HEK293 (cell line): ENCODE results near the gene ERBB4.

Source experiments
- ZNF133 ChIP-seq: fragments of 450-650 bp; formaldehyde crosslinking; IDR thresholded peaks from 2 replicates; pipeline ENCODE4 v1.5.1; 2016; ENCODE audit warnings: missing biosample characterization, missing genetic modification characterization
- ZNF777 ChIP-seq: fragments of 450-650 bp; formaldehyde crosslinking; IDR thresholded peaks from 2 replicates; pipeline ENCODE4 v1.5.1; 2017; ENCODE audit warnings: missing biosample characterization, missing genetic modification characterization, borderline replicate concordance
- TF ChIP-seq, protein P1 (sequence below): fragments of 450-650 bp; formaldehyde crosslinking; IDR thresholded peaks from 2 replicates; pipeline ENCODE4 v1.5.1; 2016; ENCODE audit warnings: missing biosample characterization, missing genetic modification characterization
- TF ChIP-seq, protein P2 (sequence below): fragments of 450-650 bp; formaldehyde crosslinking; IDR thresholded peaks from 2 replicates; pipeline ENCODE4 v1.5.1; 2017; ENCODE audit warnings: missing biosample characterization, mild to moderate bottlenecking, missing genetic modification characterization, moderate library complexity
- TF ChIP-seq, protein P3 (sequence below): fragments of 450-650 bp; formaldehyde crosslinking; IDR thresholded peaks from 2 replicates; pipeline ENCODE4 v1.5.1; 2016; ENCODE audit warnings: missing biosample characterization, missing genetic modification characterization, low read depth

DNA sequence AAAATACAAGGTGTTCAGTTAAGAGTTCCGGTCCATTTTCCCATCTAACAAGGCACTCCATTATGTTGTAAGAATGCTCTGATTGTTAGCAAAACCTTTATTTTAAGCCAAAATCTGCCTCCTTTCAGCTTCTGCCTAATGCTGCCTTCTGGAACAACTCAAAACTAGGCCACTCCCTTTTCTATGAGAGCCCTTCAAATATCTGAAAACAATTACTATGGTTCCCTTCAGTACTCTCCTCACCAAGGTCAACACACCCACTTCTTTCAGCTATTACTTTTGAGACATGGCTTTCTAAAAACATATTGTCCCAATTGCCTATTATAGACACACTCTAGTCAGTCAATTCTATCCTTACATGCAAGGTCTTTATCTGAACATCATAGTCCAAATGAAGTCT, 429.4 kb downstream of the ERBB4 start:
- TF ChIP-seq, protein P1, sequence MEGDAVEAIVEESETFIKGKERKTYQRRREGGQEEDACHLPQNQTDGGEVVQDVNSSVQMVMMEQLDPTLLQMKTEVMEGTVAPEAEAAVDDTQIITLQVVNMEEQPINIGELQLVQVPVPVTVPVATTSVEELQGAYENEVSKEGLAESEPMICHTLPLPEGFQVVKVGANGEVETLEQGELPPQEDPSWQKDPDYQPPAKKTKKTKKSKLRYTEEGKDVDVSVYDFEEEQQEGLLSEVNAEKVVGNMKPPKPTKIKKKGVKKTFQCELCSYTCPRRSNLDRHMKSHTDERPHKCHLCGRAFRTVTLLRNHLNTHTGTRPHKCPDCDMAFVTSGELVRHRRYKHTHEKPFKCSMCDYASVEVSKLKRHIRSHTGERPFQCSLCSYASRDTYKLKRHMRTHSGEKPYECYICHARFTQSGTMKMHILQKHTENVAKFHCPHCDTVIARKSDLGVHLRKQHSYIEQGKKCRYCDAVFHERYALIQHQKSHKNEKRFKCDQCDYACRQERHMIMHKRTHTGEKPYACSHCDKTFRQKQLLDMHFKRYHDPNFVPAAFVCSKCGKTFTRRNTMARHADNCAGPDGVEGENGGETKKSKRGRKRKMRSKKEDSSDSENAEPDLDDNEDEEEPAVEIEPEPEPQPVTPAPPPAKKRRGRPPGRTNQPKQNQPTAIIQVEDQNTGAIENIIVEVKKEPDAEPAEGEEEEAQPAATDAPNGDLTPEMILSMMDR (tag by site-specific recombination) = no peak
- TF ChIP-seq ZNF133 (no peak), ZNF777 (tag by site-specific recombination) (no peak)
- TF ChIP-seq, protein P2, sequence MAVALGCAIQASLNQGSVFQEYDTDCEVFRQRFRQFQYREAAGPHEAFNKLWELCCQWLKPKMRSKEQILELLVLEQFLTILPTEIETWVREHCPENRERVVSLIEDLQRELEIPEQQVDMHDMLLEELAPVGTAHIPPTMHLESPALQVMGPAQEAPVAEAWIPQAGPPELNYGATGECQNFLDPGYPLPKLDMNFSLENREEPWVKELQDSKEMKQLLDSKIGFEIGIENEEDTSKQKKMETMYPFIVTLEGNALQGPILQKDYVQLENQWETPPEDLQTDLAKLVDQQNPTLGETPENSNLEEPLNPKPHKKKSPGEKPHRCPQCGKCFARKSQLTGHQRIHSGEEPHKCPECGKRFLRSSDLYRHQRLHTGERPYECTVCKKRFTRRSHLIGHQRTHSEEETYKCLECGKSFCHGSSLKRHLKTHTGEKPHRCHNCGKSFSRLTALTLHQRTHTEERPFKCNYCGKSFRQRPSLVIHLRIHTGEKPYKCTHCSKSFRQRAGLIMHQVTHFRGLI (tag by site-specific recombination) = no peak
- TF ChIP-seq, protein P3, sequence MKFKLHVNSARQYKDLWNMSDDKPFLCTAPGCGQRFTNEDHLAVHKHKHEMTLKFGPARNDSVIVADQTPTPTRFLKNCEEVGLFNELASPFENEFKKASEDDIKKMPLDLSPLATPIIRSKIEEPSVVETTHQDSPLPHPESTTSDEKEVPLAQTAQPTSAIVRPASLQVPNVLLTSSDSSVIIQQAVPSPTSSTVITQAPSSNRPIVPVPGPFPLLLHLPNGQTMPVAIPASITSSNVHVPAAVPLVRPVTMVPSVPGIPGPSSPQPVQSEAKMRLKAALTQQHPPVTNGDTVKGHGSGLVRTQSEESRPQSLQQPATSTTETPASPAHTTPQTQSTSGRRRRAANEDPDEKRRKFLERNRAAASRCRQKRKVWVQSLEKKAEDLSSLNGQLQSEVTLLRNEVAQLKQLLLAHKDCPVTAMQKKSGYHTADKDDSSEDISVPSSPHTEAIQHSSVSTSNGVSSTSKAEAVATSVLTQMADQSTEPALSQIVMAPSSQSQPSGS (tag by site-specific recombination) = no peak
